Measurements from ENCODE around the gene ULK3.

ULK3 gene

DNA sequence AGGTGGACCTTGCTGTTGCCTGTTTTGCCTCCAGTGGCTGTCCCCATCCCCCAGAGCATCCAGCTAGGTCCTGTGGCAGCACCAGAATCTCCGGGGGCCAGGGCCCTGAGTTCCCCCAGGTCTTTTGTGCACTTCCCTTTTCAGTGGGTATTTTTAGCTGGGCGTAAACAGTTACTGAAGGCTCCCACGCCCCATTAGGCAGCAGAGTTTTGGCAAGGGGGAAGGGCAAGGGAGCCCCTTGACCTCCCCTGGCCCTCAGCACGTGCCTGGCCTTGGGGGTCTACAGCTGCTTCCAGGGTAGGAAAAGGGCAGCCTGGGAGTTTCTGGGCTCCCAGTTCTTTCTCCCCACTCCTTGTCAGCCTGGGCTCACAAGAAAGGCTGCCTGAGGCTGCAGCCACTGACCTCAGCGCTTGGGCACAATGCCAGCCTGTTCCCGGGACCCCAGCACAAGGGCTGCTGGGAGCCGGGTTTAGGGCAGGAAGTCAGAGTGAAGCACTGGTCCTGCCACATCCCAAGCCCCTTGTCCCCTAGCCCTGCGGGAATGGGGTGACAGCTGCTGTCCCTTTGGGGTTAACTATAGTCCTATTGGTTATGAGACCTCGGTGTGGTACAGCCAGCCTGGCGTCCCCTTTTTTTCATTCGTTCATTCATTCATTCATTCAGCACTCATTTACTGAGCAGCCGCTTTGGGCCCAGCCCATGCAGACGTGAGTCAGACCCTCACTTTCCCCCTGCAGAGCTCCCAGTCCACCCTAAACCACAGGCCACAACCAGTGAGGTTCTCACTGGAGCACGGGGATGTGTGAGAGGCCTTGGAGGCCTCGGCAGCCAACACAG lies 52.7 kb downstream of the ULK3 start:
- Histone ChIP-seq H3K4me1 (ENCODE audit: low read length) (peaks cover 97% of the 10 kb centered on the region), H3K9me3 (ENCODE audit: insufficient read depth, low read length) (no peaks in the 10 kb centered on the region; the same call in 1 of the 2 replicates), H3K27ac (ENCODE audit: low read length) (peak overlapping the region; percentile 97), H4K20me1 (ENCODE audit: insufficient read depth, low read length) (peaks cover 43% of the 10 kb centered on the region), H2AFZ (ENCODE audit: low read depth, low read length) (no peak overlapping the region), H3K36me3 (replicated peaks; ENCODE audit: low read depth, low read length) (peaks cover 75% of the 10 kb centered on the region), H3K79me2 (ENCODE audit: low read length) (peaks cover 99% of the 10 kb centered on the region), H3K27me3 (ENCODE audit: low read depth, low read length) (no peaks in the 10 kb centered on the region), H3K9ac (ENCODE audit: low read length) (peak overlapping the region; percentile 99), H3K4me3 (ENCODE audit: low read length) (peak overlapping the region; percentile 93), H3K4me2 (ENCODE audit: low read length) (peak overlapping the region; percentile 100)
- TF ChIP-seq EZH2phosphoT487 (IDR thresholded peaks at IDR 0.05; ENCODE audit: low read depth) = no peak
- TF ChIP-seq, protein P1, sequence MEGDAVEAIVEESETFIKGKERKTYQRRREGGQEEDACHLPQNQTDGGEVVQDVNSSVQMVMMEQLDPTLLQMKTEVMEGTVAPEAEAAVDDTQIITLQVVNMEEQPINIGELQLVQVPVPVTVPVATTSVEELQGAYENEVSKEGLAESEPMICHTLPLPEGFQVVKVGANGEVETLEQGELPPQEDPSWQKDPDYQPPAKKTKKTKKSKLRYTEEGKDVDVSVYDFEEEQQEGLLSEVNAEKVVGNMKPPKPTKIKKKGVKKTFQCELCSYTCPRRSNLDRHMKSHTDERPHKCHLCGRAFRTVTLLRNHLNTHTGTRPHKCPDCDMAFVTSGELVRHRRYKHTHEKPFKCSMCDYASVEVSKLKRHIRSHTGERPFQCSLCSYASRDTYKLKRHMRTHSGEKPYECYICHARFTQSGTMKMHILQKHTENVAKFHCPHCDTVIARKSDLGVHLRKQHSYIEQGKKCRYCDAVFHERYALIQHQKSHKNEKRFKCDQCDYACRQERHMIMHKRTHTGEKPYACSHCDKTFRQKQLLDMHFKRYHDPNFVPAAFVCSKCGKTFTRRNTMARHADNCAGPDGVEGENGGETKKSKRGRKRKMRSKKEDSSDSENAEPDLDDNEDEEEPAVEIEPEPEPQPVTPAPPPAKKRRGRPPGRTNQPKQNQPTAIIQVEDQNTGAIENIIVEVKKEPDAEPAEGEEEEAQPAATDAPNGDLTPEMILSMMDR (IDR thresholded peaks at IDR 0.05; ENCODE audit: low read depth, low read length) = no peak

DNA sequence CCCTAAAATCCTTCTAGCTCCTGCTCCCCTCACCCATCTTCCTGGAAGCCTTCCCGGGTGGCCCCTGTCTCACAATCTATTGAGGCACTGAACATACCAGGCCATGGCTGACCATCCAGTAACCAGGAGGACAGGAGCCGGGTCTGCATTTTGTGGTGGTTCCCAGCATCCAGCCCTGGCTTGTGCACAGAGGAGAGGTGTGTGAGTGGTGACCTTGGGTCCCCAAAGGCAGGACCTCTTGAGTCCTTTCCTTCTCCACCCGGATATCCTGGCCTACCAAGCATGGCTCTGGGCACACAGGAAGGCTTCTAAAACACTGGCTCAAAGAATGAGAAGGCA lies 53.2 kb downstream of the ULK3 start:
- peaks cover 99% of the 10 kb centered on the region for H3K79me2 ChIP-seq (ENCODE audit: low read length)
- peaks cover 37% of the 10 kb centered on the region for H4K20me1 ChIP-seq (ENCODE audit: insufficient read depth, low read length)
- H3K4me1 ChIP-seq (ENCODE audit: low read length) = peaks cover 97% of the 10 kb centered on the region
- no peaks in the 10 kb centered on the region for H3K27me3 ChIP-seq (ENCODE audit: low read depth, low read length)
- no peaks in the 10 kb centered on the region; the same call in 1 of the 2 replicates for H3K9me3 ChIP-seq (ENCODE audit: insufficient read depth, low read length)
- peaks cover 75% of the 10 kb centered on the region for H3K36me3 ChIP-seq (replicated peaks; ENCODE audit: low read depth, low read length)
- H3K9ac ChIP-seq (ENCODE audit: low read length) = peak overlapping the region; percentile 99
- H3K4me3 ChIP-seq (ENCODE audit: low read length) = peak overlapping the region; percentile 93
- no peak overlapping the region for H2AFZ ChIP-seq (ENCODE audit: low read depth, low read length)
- peak overlapping the region; percentile 100 for H3K4me2 ChIP-seq (ENCODE audit: low read length)
- TF ChIP-seq EZH2phosphoT487 (IDR thresholded peaks at IDR 0.05; ENCODE audit: low read depth) = no peak
- TF ChIP-seq, protein P1 (IDR thresholded peaks at IDR 0.05; ENCODE audit: low read depth, low read length) = no peak; the same call in 1 of the 2 replicates
- H3K27ac ChIP-seq (ENCODE audit: low read length) = peak overlapping the region; percentile 97

DNA sequence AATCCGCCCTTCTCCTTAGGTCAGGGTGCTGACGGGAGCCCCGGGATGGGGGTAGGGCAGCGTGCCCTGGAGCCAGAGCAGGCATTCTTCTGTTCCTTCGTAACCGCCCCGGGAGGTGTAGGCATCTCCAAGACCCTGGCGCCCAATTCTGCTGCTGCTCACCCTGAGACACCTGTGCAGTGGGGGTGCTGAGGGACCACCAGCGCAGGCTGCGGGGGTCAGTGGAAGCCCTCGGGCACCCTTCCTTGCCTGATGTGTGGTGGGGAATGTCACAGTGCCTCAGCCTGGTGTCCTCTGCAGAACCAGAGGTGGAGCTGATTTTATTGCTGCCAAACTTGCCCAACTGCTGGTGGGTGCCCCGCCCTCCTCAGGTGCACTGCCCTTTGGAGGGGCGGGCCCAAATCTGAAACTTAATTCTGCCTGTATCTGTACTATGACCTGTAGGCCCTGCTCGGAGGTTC lies 53.8 kb downstream of the ULK3 start:
- peak overlapping the region; percentile 100 for H3K4me2 ChIP-seq (ENCODE audit: low read length)
- H3K27me3 ChIP-seq (ENCODE audit: low read depth, low read length) = no peaks in the 10 kb centered on the region
- H3K9me3 ChIP-seq (ENCODE audit: insufficient read depth, low read length) = no peaks in the 10 kb centered on the region; the same call in 1 of the 2 replicates
- peaks cover 97% of the 10 kb centered on the region for H3K4me1 ChIP-seq (ENCODE audit: low read length)
- peaks cover 73% of the 10 kb centered on the region for H3K36me3 ChIP-seq (replicated peaks; ENCODE audit: low read depth, low read length)
- H3K27ac ChIP-seq (ENCODE audit: low read length) = peak overlapping the region; percentile 97
- H3K79me2 ChIP-seq (ENCODE audit: low read length) = peaks cover 99% of the 10 kb centered on the region
- no peak overlapping the region for H2AFZ ChIP-seq (ENCODE audit: low read depth, low read length)
- no peak for TF ChIP-seq EZH2phosphoT487 (IDR thresholded peaks at IDR 0.05; ENCODE audit: low read depth)
- TF ChIP-seq, protein P1 (IDR thresholded peaks at IDR 0.05; ENCODE audit: low read depth, low read length) = no peak
- peak overlapping the region; percentile 93 for H3K4me3 ChIP-seq (ENCODE audit: low read length)
- H4K20me1 ChIP-seq (ENCODE audit: insufficient read depth, low read length) = peaks cover 32% of the 10 kb centered on the region
- H3K9ac ChIP-seq (ENCODE audit: low read length) = peak overlapping the region; percentile 99

DNA sequence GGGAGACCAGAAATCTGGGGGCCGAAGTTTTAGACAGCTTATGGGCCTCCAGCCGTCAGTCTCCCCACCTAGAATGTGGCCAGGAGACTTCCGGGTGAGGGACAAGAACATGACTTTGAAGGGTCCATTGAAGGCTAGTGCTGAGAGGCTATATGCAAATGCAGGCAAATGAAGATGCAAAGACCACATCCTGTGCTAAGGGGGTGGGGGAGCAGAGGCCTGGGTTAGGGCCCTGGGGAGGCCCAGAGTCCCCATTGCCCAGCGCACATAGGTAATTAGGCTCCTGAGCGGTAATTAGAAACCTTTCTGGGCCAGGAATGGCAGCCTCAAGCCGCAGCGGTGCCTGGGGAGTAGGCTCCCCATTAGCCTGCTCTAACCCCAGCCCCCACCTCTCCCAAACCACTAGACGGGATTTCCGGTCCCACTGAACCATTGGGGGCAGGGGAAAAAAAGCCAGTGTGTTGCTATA lies 54.2 kb downstream of the ULK3 start:
- peaks cover 97% of the 10 kb centered on the region for H3K4me1 ChIP-seq (ENCODE audit: low read length)
- H3K27ac ChIP-seq (ENCODE audit: low read length) = peak overlapping the region; percentile 97
- peak overlapping the region; percentile 99 for H3K9ac ChIP-seq (ENCODE audit: low read length)
- H3K4me3 ChIP-seq (ENCODE audit: low read length) = peak overlapping the region; percentile 93
- H3K4me2 ChIP-seq (ENCODE audit: low read length) = peak overlapping the region; percentile 100
- no peaks in the 10 kb centered on the region for H3K27me3 ChIP-seq (ENCODE audit: low read depth, low read length)
- no peaks in the 10 kb centered on the region; the same call in 1 of the 2 replicates for H3K9me3 ChIP-seq (ENCODE audit: insufficient read depth, low read length)
- peaks cover 27% of the 10 kb centered on the region for H4K20me1 ChIP-seq (ENCODE audit: insufficient read depth, low read length)
- no peak overlapping the region for H2AFZ ChIP-seq (ENCODE audit: low read depth, low read length)
- no peak for TF ChIP-seq EZH2phosphoT487 (IDR thresholded peaks at IDR 0.05; ENCODE audit: low read depth)
- TF ChIP-seq, protein P1 (IDR thresholded peaks at IDR 0.05; ENCODE audit: low read depth, low read length) = no peak
- H3K36me3 ChIP-seq (replicated peaks; ENCODE audit: low read depth, low read length) = peaks cover 77% of the 10 kb centered on the region
- peaks cover 99% of the 10 kb centered on the region for H3K79me2 ChIP-seq (ENCODE audit: low read length)

Data from OCI-LY3 (cell line).